ENCODE data around the gene FRMD4B. TPM values are rescaled to one million over a fixed set of nuclear protein-coding genes. Genes with fewer than 3 reads are reported as not detected.

The FRMD4B gene
- polyA plus RNA-seq, 1 experiment, result 0.09 TPM

DNA sequence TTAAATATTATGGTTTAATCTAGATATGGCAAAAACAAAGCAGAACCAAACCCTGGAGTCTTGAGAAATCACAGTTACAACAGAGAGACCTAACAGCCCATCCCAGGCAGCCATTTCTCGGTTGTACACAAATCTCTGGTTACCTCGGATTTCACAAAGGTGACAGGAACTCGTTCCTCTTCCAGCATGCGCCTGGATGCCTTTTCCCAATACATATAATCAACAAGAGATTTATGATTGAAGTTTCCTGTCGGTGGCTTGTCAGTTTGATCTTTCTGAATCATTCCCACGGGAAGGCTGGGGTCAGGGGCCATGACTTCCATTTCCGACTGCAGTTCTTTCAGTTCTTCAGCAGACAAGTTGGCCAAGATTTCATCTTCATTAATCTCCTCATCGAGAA lies 263.9 kb downstream of the FRMD4B start:
- Histone ChIP-seq H3K4me3 (ENCODE audit: low read depth, low read length) (no peak overlapping the region), H3K36me3 (ENCODE audit: control insufficient read depth, insufficient read depth, low read length) (no peaks in the 10 kb centered on the region), H3K27me3 (ENCODE audit: control insufficient read depth, insufficient read depth, low read length) (peaks cover 2% of the 10 kb centered on the region; the same call in 1 of the 2 replicates)
- TF ChIP-seq, protein P1, sequence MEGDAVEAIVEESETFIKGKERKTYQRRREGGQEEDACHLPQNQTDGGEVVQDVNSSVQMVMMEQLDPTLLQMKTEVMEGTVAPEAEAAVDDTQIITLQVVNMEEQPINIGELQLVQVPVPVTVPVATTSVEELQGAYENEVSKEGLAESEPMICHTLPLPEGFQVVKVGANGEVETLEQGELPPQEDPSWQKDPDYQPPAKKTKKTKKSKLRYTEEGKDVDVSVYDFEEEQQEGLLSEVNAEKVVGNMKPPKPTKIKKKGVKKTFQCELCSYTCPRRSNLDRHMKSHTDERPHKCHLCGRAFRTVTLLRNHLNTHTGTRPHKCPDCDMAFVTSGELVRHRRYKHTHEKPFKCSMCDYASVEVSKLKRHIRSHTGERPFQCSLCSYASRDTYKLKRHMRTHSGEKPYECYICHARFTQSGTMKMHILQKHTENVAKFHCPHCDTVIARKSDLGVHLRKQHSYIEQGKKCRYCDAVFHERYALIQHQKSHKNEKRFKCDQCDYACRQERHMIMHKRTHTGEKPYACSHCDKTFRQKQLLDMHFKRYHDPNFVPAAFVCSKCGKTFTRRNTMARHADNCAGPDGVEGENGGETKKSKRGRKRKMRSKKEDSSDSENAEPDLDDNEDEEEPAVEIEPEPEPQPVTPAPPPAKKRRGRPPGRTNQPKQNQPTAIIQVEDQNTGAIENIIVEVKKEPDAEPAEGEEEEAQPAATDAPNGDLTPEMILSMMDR (IDR thresholded peaks at IDR 0.05; ENCODE audit: insufficient read depth, low read depth, low read length), result no peak
- ChIA-PET POLR2A (no interaction called here), CTCF (interaction anchor here (0.6 to 5.6 kb wide), 15 partner anchors 10 to 1573 kb away, joined by 3 to 75 read pairs (median 6); partner anchors contain the start of gene ARL6IP5)
- DNase-seq (ENCODE audit: low read depth), result no peak

DNA sequence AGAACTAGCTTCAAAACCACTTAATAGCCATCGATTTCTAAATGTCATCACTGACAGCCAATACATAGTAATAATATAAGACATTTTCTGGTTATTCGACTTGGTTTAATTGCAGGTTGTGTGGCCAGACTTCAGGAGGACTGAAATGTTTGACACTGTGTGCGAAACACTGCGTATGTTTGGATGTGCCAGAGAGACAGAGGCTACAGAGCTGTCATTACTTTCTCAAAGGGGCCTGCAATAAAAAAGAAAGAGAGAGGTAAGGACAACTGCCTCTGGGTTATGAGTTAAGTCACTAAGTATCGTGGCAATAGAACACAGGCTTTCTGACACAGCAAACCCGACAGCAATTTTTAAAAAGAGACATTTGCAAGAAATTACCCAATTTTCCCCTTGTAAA lies 264.4 kb downstream of the FRMD4B start:
- TF ChIP-seq, protein P1 (IDR thresholded peaks at IDR 0.05; ENCODE audit: insufficient read depth, low read depth, low read length), result no peak

GRCh38 chr3:69120879-69121464 lies 264.9 kb downstream of the FRMD4B start:
- Histone ChIP-seq H3K27me3 (ENCODE audit: control insufficient read depth, insufficient read depth, low read length) (no peaks in the 10 kb centered on the region; the same call in 1 of the 2 replicates), H3K4me3 (ENCODE audit: low read depth, low read length) (no peak overlapping the region), H3K36me3 (ENCODE audit: control insufficient read depth, insufficient read depth, low read length) (no peaks in the 10 kb centered on the region)
- no peak for DNase-seq (ENCODE audit: low read depth)
- TF ChIP-seq, protein P1 (IDR thresholded peaks at IDR 0.05; ENCODE audit: insufficient read depth, low read depth, low read length), result peak; percentile 96
- ChIA-PET POLR2A (no interaction called here), CTCF (interaction anchor here (0.6 to 5.6 kb wide), 37 partner anchors 8 to 1574 kb away, joined by 3 to 75 read pairs (median 4); partner anchors contain the start of genes ARL6IP5 and MITF)

More for the DNA sequence above, 264.4 kb downstream of the FRMD4B start:
- Histone ChIP-seq H3K27me3 (ENCODE audit: control insufficient read depth, insufficient read depth, low read length) (no peaks in the 10 kb centered on the region; the same call in 1 of the 2 replicates), H3K4me3 (ENCODE audit: low read depth, low read length) (no peak overlapping the region), H3K36me3 (ENCODE audit: control insufficient read depth, insufficient read depth, low read length) (no peaks in the 10 kb centered on the region)
- CTCF ChIA-PET, result interaction anchor here (0.6 to 5.6 kb wide), 34 partner anchors 7 to 1574 kb away, joined by 3 to 75 read pairs (median 4); partner anchors contain the start of genes ARL6IP5 and MITF
- DNase-seq (ENCODE audit: low read depth), result no peak
- POLR2A ChIA-PET, result no interaction called here

Data from BJ (cell line).